Measurements from ENCODE around the gene KIAA1217. TPM values are rescaled to one million over a fixed set of nuclear protein-coding genes. Genes with fewer than 3 reads are reported as not detected.
A peak's percentile ranks its signal among the peaks of the same experiment; 100 is the strongest.

Gene KIAA1217
- polyA plus RNA-seq, 1 donor, result 54.9 TPM

DNA sequence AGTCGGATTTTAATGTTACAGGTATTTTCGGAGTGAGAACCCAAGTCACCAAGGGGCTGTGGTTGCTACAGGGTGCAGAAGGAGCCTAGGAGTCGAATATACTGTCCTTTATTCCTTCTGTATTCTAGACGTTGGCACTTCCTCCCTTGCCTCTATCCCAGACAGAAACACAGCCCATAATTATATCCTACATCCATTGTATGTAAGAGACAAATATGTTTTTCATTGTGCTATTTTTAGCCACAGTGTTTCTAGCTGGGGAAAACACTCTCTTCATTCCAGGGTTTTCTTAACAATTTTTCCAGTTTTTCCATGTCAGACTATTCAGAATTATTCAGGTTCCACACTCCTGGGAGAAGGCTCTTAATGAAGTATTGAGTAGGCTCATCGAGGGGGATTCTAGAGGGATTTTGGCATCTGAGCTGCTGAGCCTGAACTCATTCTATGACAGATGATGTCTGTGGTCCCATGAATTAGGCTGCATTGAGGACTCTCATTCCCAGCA lies 32.6 kb downstream of the KIAA1217 start:
- no peak overlapping the region for H3K4me3 ChIP-seq (ENCODE audit: low read length)
- peaks cover 2% of the 10 kb centered on the region for H3K36me3 ChIP-seq (ENCODE audit: control insufficient read depth, insufficient read depth, low read length)
- WGBS (ENCODE audit: insufficient coverage, low lambda C conversion rate), result no CpG with 5 or more reads among the region's 5 CpGs
- H3K9me3 ChIP-seq (ENCODE audit: control insufficient read depth, low read depth, low read length), result no peaks in the 10 kb centered on the region
- no peak for DNase-seq
- peaks cover 28% of the 10 kb centered on the region for H3K4me1 ChIP-seq (ENCODE audit: control insufficient read depth, insufficient read depth, low read length)
- no peaks in the 10 kb centered on the region for H3K27me3 ChIP-seq (ENCODE audit: control insufficient read depth, insufficient read depth, low read length)
- no peak overlapping the region for H3K27ac ChIP-seq (ENCODE audit: low read length)

DNA sequence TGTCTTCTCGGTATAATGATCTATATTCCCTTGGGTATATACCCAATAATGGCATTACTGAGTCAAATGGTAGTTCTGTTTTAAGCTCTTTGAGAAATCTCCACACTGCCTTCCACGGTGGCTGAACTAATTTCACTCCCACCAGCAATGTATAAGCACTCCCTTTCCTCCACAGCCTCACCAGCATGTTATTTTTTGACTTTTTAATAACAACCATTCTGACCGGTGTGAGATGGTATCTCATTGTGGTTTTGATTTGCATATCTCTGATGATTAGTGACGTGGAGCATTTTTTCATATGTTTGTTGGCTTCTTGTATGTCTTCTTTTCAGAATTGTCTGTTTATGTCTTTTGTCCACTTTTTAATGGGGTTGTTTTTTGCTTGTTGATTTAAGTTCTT lies 33.6 kb downstream of the KIAA1217 start:
- 100% methylated on average over 1 of the region's 4 CpGs for WGBS (ENCODE audit: insufficient coverage, low lambda C conversion rate)
- no peak overlapping the region for H3K4me3 ChIP-seq (ENCODE audit: low read length)
- peaks cover 2% of the 10 kb centered on the region for H3K36me3 ChIP-seq (ENCODE audit: control insufficient read depth, insufficient read depth, low read length)
- peaks cover 18% of the 10 kb centered on the region for H3K4me1 ChIP-seq (ENCODE audit: control insufficient read depth, insufficient read depth, low read length)
- DNase-seq, result no peak
- no peak overlapping the region for H3K27ac ChIP-seq (ENCODE audit: low read length)
- no peaks in the 10 kb centered on the region for H3K9me3 ChIP-seq (ENCODE audit: control insufficient read depth, low read depth, low read length)
- H3K27me3 ChIP-seq (ENCODE audit: control insufficient read depth, insufficient read depth, low read length), result no peaks in the 10 kb centered on the region

DNA sequence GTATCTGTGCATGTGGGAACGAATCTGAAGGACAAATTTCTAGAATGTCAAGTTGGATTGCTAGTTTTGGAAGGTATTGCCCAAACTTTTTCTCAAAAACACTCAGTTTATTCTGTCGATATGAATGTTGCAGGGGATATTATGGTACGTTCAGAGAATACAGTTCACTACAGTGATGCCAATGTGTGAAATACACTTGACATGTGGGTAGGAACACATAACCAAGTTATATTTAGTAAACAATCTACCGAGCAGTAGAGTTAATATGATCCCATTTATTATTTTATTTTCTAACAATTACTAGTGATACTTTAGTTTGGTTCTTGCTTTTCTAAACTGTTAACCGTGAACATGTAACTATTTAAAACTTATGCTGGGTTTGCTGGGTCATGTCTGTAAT lies 37.4 kb downstream of the KIAA1217 start:
- no peaks in the 10 kb centered on the region for H3K4me1 ChIP-seq (ENCODE audit: control insufficient read depth, insufficient read depth, low read length)
- no peaks in the 10 kb centered on the region for H3K27me3 ChIP-seq (ENCODE audit: control insufficient read depth, insufficient read depth, low read length)
- WGBS (ENCODE audit: insufficient coverage, low lambda C conversion rate), result 0% methylated on average over 1 of the region's 5 CpGs
- H3K36me3 ChIP-seq (ENCODE audit: control insufficient read depth, insufficient read depth, low read length), result peaks cover 4% of the 10 kb centered on the region
- DNase-seq, result no peak
- no peak overlapping the region for H3K27ac ChIP-seq (ENCODE audit: low read length)
- H3K9me3 ChIP-seq (ENCODE audit: control insufficient read depth, low read depth, low read length), result no peaks in the 10 kb centered on the region
- H3K4me3 ChIP-seq (ENCODE audit: low read length), result no peak overlapping the region

- no peak for DNase-seq
- no peaks in the 10 kb centered on the region for H3K27me3 ChIP-seq (ENCODE audit: control insufficient read depth, insufficient read depth, low read length)
- no CpG with 5 or more reads among the region's 1 CpG for WGBS (ENCODE audit: insufficient coverage, low lambda C conversion rate)
Observed at GRCh38 chr10:24247841-24248240, 38.9 kb downstream of the KIAA1217 start.

GRCh38 chr10:24249829-24250415 lies 41.0 kb downstream of the KIAA1217 start:
- H3K27me3 ChIP-seq (ENCODE audit: control insufficient read depth, insufficient read depth, low read length), result no peaks in the 10 kb centered on the region
- no peaks in the 10 kb centered on the region for H3K4me1 ChIP-seq (ENCODE audit: control insufficient read depth, insufficient read depth, low read length)
- H3K9me3 ChIP-seq (ENCODE audit: control insufficient read depth, low read depth, low read length), result no peaks in the 10 kb centered on the region
- no peak overlapping the region for H3K27ac ChIP-seq (ENCODE audit: low read length)
- no CpG with 5 or more reads among the region's 9 CpGs for WGBS (ENCODE audit: insufficient coverage, low lambda C conversion rate)
- peaks cover 6% of the 10 kb centered on the region for H3K36me3 ChIP-seq (ENCODE audit: control insufficient read depth, insufficient read depth, low read length)
- no peak overlapping the region for H3K4me3 ChIP-seq (ENCODE audit: low read length)
- no peak for DNase-seq

More at GRCh38 chr10:24247841-24248240, 38.9 kb downstream of the KIAA1217 start:
- Histone ChIP-seq H3K9me3 (ENCODE audit: control insufficient read depth, low read depth, low read length) (no peaks in the 10 kb centered on the region), H3K27ac (ENCODE audit: low read length) (no peak overlapping the region), H3K4me1 (ENCODE audit: control insufficient read depth, insufficient read depth, low read length) (no peaks in the 10 kb centered on the region), H3K4me3 (ENCODE audit: low read length) (no peak overlapping the region), H3K36me3 (ENCODE audit: control insufficient read depth, insufficient read depth, low read length) (peaks cover 4% of the 10 kb centered on the region)

GRCh38 chr10:24251547-24251946 lies 42.6 kb downstream of the KIAA1217 start:
- no peaks in the 10 kb centered on the region for H3K27me3 ChIP-seq (ENCODE audit: control insufficient read depth, insufficient read depth, low read length)
- H3K27ac ChIP-seq (ENCODE audit: low read length), result no peak overlapping the region
- H3K9me3 ChIP-seq (ENCODE audit: control insufficient read depth, low read depth, low read length), result no peaks in the 10 kb centered on the region
- H3K36me3 ChIP-seq (ENCODE audit: control insufficient read depth, insufficient read depth, low read length), result peaks cover 9% of the 10 kb centered on the region
- H3K4me1 ChIP-seq (ENCODE audit: control insufficient read depth, insufficient read depth, low read length), result no peaks in the 10 kb centered on the region
- WGBS (ENCODE audit: insufficient coverage, low lambda C conversion rate), result no CpG with 5 or more reads among the region's 2 CpGs
- no peak overlapping the region for H3K4me3 ChIP-seq (ENCODE audit: low read length)
- DNase-seq, result peak in 1 of 2 donors; percentile 22

- H3K4me1 ChIP-seq (ENCODE audit: control insufficient read depth, insufficient read depth, low read length), result no peaks in the 10 kb centered on the region
- no peak for DNase-seq
- no CpG with 5 or more reads among the region's 3 CpGs for WGBS (ENCODE audit: insufficient coverage, low lambda C conversion rate)
- H3K4me3 ChIP-seq (ENCODE audit: low read length), result no peak overlapping the region
- H3K36me3 ChIP-seq (ENCODE audit: control insufficient read depth, insufficient read depth, low read length), result peaks cover 14% of the 10 kb centered on the region
- H3K27ac ChIP-seq (ENCODE audit: low read length), result no peak overlapping the region
- no peaks in the 10 kb centered on the region for H3K27me3 ChIP-seq (ENCODE audit: control insufficient read depth, insufficient read depth, low read length)
- no peaks in the 10 kb centered on the region for H3K9me3 ChIP-seq (ENCODE audit: control insufficient read depth, low read depth, low read length)
Observed at GRCh38 chr10:24254180-24254579, 45.2 kb downstream of the KIAA1217 start.

- Histone ChIP-seq H3K4me3 (ENCODE audit: low read length) (no peak overlapping the region), H3K27me3 (ENCODE audit: control insufficient read depth, insufficient read depth, low read length) (no peaks in the 10 kb centered on the region), H3K9me3 (ENCODE audit: control insufficient read depth, low read depth, low read length) (no peaks in the 10 kb centered on the region), H3K27ac (ENCODE audit: low read length) (no peak overlapping the region), H3K36me3 (ENCODE audit: control insufficient read depth, insufficient read depth, low read length) (peaks cover 12% of the 10 kb centered on the region), H3K4me1 (ENCODE audit: control insufficient read depth, insufficient read depth, low read length) (no peaks in the 10 kb centered on the region)
- no CpG with 5 or more reads among the region's 14 CpGs for WGBS (ENCODE audit: insufficient coverage, low lambda C conversion rate)
- DNase-seq, result no peak
Observed at GRCh38 chr10:24255115-24255880, 46.4 kb downstream of the KIAA1217 start.

DNA sequence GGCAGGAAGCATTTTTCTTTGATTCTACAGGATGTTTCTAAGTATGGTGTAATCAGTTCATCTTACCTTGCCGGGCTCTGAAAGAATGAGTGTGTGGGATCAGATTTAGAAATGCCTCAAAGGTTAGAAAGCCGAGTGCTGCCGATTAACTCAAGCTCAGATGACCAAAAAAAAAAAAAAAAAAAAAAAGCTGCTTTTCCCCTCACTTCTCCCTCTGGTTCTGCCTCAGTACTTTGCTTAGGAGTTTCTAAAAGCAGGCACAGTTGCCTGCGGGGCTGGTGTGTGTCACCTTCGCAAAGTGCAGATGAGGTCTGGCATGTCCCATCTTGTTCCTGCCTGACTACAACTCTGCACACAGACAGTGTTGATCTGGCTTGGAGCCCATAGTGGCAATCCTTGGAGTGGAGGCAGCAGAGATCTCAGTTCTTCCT lies 47.0 kb downstream of the KIAA1217 start:
- Histone ChIP-seq H3K36me3 (ENCODE audit: control insufficient read depth, insufficient read depth, low read length) (peaks cover 12% of the 10 kb centered on the region), H3K4me1 (ENCODE audit: control insufficient read depth, insufficient read depth, low read length) (no peaks in the 10 kb centered on the region), H3K27ac (ENCODE audit: low read length) (no peak overlapping the region), H3K27me3 (ENCODE audit: control insufficient read depth, insufficient read depth, low read length) (no peaks in the 10 kb centered on the region), H3K4me3 (ENCODE audit: low read length) (no peak overlapping the region), H3K9me3 (ENCODE audit: control insufficient read depth, low read depth, low read length) (no peaks in the 10 kb centered on the region)
- no peak for DNase-seq
- no CpG with 5 or more reads among the region's 5 CpGs for WGBS (ENCODE audit: insufficient coverage, low lambda C conversion rate)

DNA sequence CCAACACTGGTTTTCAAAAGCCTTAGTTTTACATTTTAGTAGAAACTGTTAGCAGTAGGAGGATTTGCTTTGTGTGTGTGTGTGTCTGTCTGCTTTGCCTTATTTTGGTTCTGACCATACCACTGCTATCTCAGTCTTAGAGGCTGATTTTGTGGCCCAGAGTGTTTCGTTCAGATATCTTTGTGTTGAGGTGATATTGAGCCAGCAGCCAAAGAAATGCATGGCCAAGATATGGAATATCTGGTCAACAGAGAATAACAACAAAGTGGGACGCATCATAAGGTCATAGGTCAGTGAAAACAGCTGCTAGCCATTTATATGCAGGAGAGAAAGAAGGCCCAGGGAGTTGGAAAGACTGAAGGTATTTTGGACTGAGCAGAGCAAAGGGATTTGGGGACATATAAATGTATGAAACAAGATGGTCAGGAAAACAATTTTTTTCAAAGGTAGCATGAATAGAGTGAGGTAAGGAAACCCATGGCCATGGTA lies 47.7 kb downstream of the KIAA1217 start:
- H3K36me3 ChIP-seq (ENCODE audit: control insufficient read depth, insufficient read depth, low read length), result peaks cover 12% of the 10 kb centered on the region
- H3K4me1 ChIP-seq (ENCODE audit: control insufficient read depth, insufficient read depth, low read length), result no peaks in the 10 kb centered on the region
- H3K9me3 ChIP-seq (ENCODE audit: control insufficient read depth, low read depth, low read length), result no peaks in the 10 kb centered on the region
- no peaks in the 10 kb centered on the region for H3K27me3 ChIP-seq (ENCODE audit: control insufficient read depth, insufficient read depth, low read length)
- WGBS (ENCODE audit: insufficient coverage, low lambda C conversion rate), result 67% methylated on average over 2 of the region's 2 CpGs
- DNase-seq, result no peak
- H3K27ac ChIP-seq (ENCODE audit: low read length), result no peak overlapping the region
- no peak overlapping the region for H3K4me3 ChIP-seq (ENCODE audit: low read length)

All from large intestine (tissue), 3 donors.